GM12878 (cell line): Measurements from ENCODE around the gene OTULIN. TPM values are rescaled to one million over a fixed set of nuclear protein-coding genes. Genes with fewer than 3 reads are reported as not detected.
A peak's percentile ranks its signal among the peaks of the same experiment; 100 is the strongest.

ENCODE experiments used
- ATAC-seq: fragments of 200-7000 bp; cut with Tn5 transposase; 3 replicates; pipeline ENCODE4 v1.9.1; 2020; ENCODE audit warnings: mild to moderate bottlenecking, moderate library complexity
- BruUV-seq: library from RNA; stranded (reverse); fragments of 400-500 nt; replicated peaks from 2 replicates; lab custom pipeline; 2021; lab: Mats Ljungman, UMichigan
- CTCF ChIA-PET: fragments of 300-600 bp; sonication (Branson Sonifier 250); formaldehyde crosslinking; extraction: SDS; loops from one replicate; lab custom pipeline; 2021; ENCODE audit warnings: inconsistent platforms; lab: Yijun Ruan, JAX
- POLR2A ChIA-PET: fragments of 350-600 bp; formaldehyde crosslinking; extraction: SDS; loops from one replicate; lab custom pipeline; 2021; ENCODE audit warnings: inconsistent platforms; lab: Charles Lee
- RAD21 ChIA-PET: fragments of 300-600 bp; sonication (Branson Sonifier 250); formaldehyde crosslinking; loops from one replicate; lab custom pipeline; 2023; ENCODE audit warnings: antibody characterized with exemption; ENCODE audit not compliant: unreplicated experiment; lab: Charles Lee
- SMC1A ChIA-PET: fragments of 300-600 bp; sonication (Branson Sonifier 250); formaldehyde crosslinking; loops from one replicate; lab custom pipeline; 2023; ENCODE audit not compliant: unreplicated experiment, uncharacterized antibody; lab: Charles Lee
- DNase-seq: peaks from one replicate; pipeline ENCODE4 v3.0.0-alpha.2; 2011; ENCODE audit warnings: low read depth, low spot score
- FAIRE-seq: peaks from 3 replicates; lab custom pipeline; 2011; peaks lifted over from hg19 to GRCh38; lab: Jason Lieb, UNC
- H2AFZ ChIP-seq: 2 replicates; pipeline ENCODE4 v1.6.0; 2011; ENCODE audit warnings: low read depth, low read length, control low read depth; ENCODE audit not compliant: control insufficient read depth
- H3K27ac ChIP-seq: 2 replicates; pipeline ENCODE4 v1.5.1; 2011; ENCODE audit warnings: control low read depth; ENCODE audit not compliant: control insufficient read depth, insufficient read depth
- H3K27me3 ChIP-seq, 2 experiments: replicated peaks in 1 of 2; 2 replicates each; pipeline versions ENCODE4 v1.6.0 to v1.6.1; 2011; ENCODE audit warnings: low read length in 1 of 2; ENCODE audit not compliant: control insufficient read depth in 2 of 2, insufficient read depth in 2 of 2
- H3K36me3 ChIP-seq, 2 experiments: 2 replicates each; pipeline ENCODE4 v1.5.1; 2011; ENCODE audit warnings: low read length in 1 of 2; ENCODE audit not compliant: control insufficient read depth in 2 of 2, insufficient read depth in 2 of 2
- H3K4me1 ChIP-seq: 2 replicates; pipeline ENCODE4 v1.6.1; 2011; ENCODE audit warnings: mild to moderate bottlenecking, low read length, moderate library complexity, mixed read lengths; ENCODE audit not compliant: control insufficient read depth, insufficient read depth
- H3K4me2 ChIP-seq: 2 replicates; pipeline ENCODE4 v1.6.0; 2011; ENCODE audit warnings: control low read depth; ENCODE audit not compliant: control insufficient read depth, insufficient read depth
- H3K4me3 ChIP-seq: fragments of 200-600 bp; sonication (generic); 2 replicates; pipeline ENCODE4 v1.5.1; 2016
- H3K79me2 ChIP-seq: 2 replicates; pipeline ENCODE4 v1.6.0; 2011; ENCODE audit warnings: low read length; ENCODE audit not compliant: control insufficient read depth, insufficient read depth
- H3K9ac ChIP-seq: 2 replicates; pipeline ENCODE4 v1.8.0; 2011; ENCODE audit warnings: low read length, control low read depth, mixed read lengths; ENCODE audit not compliant: control insufficient read depth, insufficient read depth
- H3K9me3 ChIP-seq: replicated peaks from 3 replicates; pipeline ENCODE4 v1.5.1; 2011; ENCODE audit warnings: mild to moderate bottlenecking, low read length; ENCODE audit not compliant: control insufficient read depth, insufficient read depth
- H4K20me1 ChIP-seq: 2 replicates; pipeline ENCODE4 v1.6.0; 2011; ENCODE audit not compliant: control insufficient read depth, insufficient read depth
- BACH1 ChIP-seq: fragments of 450-650 bp; IDR thresholded peaks from 2 replicates; pipeline ENCODE4 v1.6.1; 2017; ENCODE audit warnings: mild to moderate bottlenecking, borderline replicate concordance
- BCL11A ChIP-seq: IDR thresholded peaks from 2 replicates; pipeline ENCODE4 v1.6.1; 2011; ENCODE audit warnings: low read depth, low read length
- CHD2 ChIP-seq: IDR thresholded peaks from 2 replicates; pipeline ENCODE4 v1.6.1; 2011; ENCODE audit warnings: low read depth, low read length, improper control_type of control experiment, borderline replicate concordance
- CREB1 ChIP-seq: IDR thresholded peaks from 2 replicates; pipeline ENCODE4 v1.6.1; 2012; ENCODE audit warnings: low read depth, mild to moderate bottlenecking, inconsistent platforms
- DPF2 ChIP-seq: fragments of 450-650 bp; IDR thresholded peaks from 2 replicates; pipeline ENCODE4 v1.6.1; 2017; ENCODE audit warnings: mild to moderate bottlenecking
- IRF4 ChIP-seq: IDR thresholded peaks from 2 replicates; pipeline ENCODE4 v1.6.1; 2011; ENCODE audit warnings: low read depth, low read length
- RUNX3 ChIP-seq: IDR thresholded peaks from 2 replicates; pipeline ENCODE4 v1.6.1; 2012; ENCODE audit warnings: low read length, inconsistent platforms
- SREBF2 ChIP-seq: IDR thresholded peaks from 2 replicates; pipeline ENCODE4 v1.6.1; 2012; ENCODE audit warnings: mild to moderate bottlenecking, low read length
- TBL1XR1 ChIP-seq: IDR thresholded peaks from 2 replicates; pipeline ENCODE4 v1.6.1; 2012; ENCODE audit warnings: low read depth, low read length, improper control_type of control experiment
- YY1 ChIP-seq: IDR thresholded peaks from 2 replicates; pipeline ENCODE4 v1.6.1; 2011; ENCODE audit warnings: low read depth, mild to moderate bottlenecking, low read length
- WGBS: methylation state at CpG from one replicate; pipeline ENCODE4 v1.1.6; 2016; ENCODE audit warnings: low lambda C conversion rate; ENCODE audit not compliant: insufficient replicate concordance, insufficient coverage; ENCODE audit errors: missing lambda C conversion rate; 5-methylcytosine and 5-hydroxymethylcytosine counted together
- in situ Hi-C: fragments of 300-500 bp; cut with MboI; formaldehyde crosslinking; loops from 9 replicates; pipeline ENCODE4 v1.14.3; 2018; ENCODE audit warnings: mixed read lengths
- intact Hi-C: fragments of 100-400 bp; cut with micrococcal nuclease; formaldehyde crosslinking; loops from one replicate; pipeline ENCODE4 v1.14.2; 2022; ENCODE audit not compliant: unreplicated experiment
- polyA plus RNA-seq, 11 experiments: library from polyadenylated mRNA; depleted of rRNA in 4 of 11; unstranded in 6 of 11; stranded (reverse) in 5 of 11; fragments of >200 nt; fragmentation: Nextera tagmentation in 4 of 11; fragmentation: Illumina TruSeq in 1 of 11; extraction: Ambion mirVana in 4 of 11; extraction: Trizol in 1 of 11; gene quantifications; 1 replicate in 1 of 11; 2 replicates in 10 of 11; pipeline versions ENCODE4 v1.2.1 to v1.2.3, GENCODE V29; 2011 to 2016; ENCODE audit warnings: inconsistent platforms in 2 of 11, missing spikeins in 2 of 11, low read depth in 1 of 11
- total RNA-seq, 4 experiments: library from RNA; depleted of rRNA in 3 of 4; stranded (reverse); fragments of >200 nt in 3 of 4; fragmentation: Illumina TruSeq in 1 of 4; extraction: Trizol in 1 of 4; gene quantifications; 2 replicates each; pipeline versions ENCODE4 v1.2.1 to v1.2.3, GENCODE V29; 2013 to 2021
- TF ChIP-seq, protein P1 (sequence below): IDR thresholded peaks from 2 replicates; pipeline ENCODE4 v1.6.1; 2012; ENCODE audit warnings: low read length, inconsistent platforms
- TF ChIP-seq, protein P2 (sequence below): IDR thresholded peaks from 2 replicates; pipeline ENCODE4 v1.6.1; 2011; ENCODE audit warnings: borderline replicate concordance, low read depth, mild to moderate bottlenecking, moderate library complexity, mixed read lengths, low read length; ENCODE audit not compliant: insufficient read depth; ENCODE audit errors: extremely low read length
- TF ChIP-seq, protein P3 (sequence below): IDR thresholded peaks from 2 replicates; pipeline ENCODE4 v1.6.1; 2012; ENCODE audit warnings: low read depth, low read length, improper control_type of control experiment

Gene OTULIN
- total and polyA plus RNA-seq, 10 of the 15 experiments (the other 5 are each of a cell fraction or from before 2014, with no cell fraction given): 6.6 to 70.5 (median 28.7) TPM

DNA sequence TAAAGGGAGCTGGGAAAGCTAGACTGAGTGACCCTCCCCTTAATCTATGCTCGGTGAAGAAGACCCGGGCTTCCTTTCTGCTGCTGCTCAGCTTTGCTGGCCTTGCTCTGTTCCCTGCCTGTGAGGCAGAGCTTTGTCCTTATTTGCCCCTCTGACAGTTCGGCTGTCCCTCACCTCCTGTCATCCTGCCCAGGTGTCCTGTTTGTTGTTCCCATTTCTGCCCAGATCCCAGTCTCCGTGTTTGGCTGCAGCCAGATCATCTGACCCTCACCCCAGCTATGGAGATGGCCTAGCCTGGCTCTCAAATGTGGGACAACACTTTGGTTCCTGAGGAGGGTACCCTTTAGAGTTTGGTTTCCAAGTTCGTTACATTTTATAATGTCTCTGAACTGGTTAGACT lies 20.2 kb downstream of the OTULIN start:
- peaks cover 11% of the 10 kb centered on the region for H3K79me2 ChIP-seq
- no TSS peak for BruUV-seq
- intact Hi-C loops: loop anchor here (2.0 kb wide), 1 partner anchor 318 kb away; no protein-coding TSS in a partner anchor

DNA sequence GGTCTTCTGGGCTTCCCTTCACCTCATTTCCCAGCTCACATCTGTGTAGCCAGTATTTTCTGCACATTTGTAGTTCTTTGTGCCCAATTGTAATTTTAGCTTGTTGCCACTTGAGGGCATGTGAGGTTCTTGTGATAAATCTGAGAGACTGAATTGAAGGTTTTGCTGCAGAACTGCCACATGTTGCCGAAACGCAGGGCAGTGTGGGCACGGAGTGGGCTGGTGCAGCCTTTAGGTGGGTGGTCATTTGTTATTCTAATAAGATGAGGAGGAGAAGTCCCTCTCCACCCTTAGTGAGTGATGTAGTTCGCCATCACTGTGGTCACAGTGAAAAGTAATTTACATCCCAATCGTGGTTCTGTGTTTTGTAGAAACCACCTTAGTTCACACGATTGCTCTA lies 21.2 kb downstream of the OTULIN start:
- ChIA-PET SMC1A (interaction anchor here (0.7 to 4.4 kb wide), 12 partner anchors 9 to 324 kb away, joined by 3 to 27 read pairs (median 7); no protein-coding TSS in a partner anchor), POLR2A (interaction anchor here (0.6 to 1.0 kb wide), 2 partner anchors 14 to 15 kb away, joined by 3 to 5 read pairs; no protein-coding TSS in a partner anchor)
- intact Hi-C loops: loop anchor here (2.0 kb wide), 1 partner anchor 317 kb away; no protein-coding TSS in a partner anchor
- TF ChIP-seq, protein P1, sequence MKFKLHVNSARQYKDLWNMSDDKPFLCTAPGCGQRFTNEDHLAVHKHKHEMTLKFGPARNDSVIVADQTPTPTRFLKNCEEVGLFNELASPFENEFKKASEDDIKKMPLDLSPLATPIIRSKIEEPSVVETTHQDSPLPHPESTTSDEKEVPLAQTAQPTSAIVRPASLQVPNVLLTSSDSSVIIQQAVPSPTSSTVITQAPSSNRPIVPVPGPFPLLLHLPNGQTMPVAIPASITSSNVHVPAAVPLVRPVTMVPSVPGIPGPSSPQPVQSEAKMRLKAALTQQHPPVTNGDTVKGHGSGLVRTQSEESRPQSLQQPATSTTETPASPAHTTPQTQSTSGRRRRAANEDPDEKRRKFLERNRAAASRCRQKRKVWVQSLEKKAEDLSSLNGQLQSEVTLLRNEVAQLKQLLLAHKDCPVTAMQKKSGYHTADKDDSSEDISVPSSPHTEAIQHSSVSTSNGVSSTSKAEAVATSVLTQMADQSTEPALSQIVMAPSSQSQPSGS: peak; percentile 58; the same call in 1 of the 2 replicates
- TF ChIP-seq CREB1: 0 out of 2 replicates have a peak, but pooled peaks have one; percentile 35
- TF ChIP-seq DPF2: 0 out of 2 replicates have a peak, but pooled peaks have one; percentile 22
- TF ChIP-seq, protein P2, sequence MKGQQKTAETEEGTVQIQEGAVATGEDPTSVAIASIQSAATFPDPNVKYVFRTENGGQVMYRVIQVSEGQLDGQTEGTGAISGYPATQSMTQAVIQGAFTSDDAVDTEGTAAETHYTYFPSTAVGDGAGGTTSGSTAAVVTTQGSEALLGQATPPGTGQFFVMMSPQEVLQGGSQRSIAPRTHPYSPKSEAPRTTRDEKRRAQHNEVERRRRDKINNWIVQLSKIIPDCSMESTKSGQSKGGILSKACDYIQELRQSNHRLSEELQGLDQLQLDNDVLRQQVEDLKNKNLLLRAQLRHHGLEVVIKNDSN: no peak
- TF ChIP-seq, protein P3, sequence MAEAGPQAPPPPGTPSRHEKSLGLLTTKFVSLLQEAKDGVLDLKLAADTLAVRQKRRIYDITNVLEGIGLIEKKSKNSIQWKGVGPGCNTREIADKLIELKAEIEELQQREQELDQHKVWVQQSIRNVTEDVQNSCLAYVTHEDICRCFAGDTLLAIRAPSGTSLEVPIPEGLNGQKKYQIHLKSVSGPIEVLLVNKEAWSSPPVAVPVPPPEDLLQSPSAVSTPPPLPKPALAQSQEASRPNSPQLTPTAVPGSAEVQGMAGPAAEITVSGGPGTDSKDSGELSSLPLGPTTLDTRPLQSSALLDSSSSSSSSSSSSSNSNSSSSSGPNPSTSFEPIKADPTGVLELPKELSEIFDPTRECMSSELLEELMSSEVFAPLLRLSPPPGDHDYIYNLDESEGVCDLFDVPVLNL: no peak
- TF ChIP-seq YY1: 0 out of 2 replicates have a peak, but pooled peaks have one; percentile 26
- TF ChIP-seq CHD2: no peak
- no peak for TF ChIP-seq BCL11A
- TF ChIP-seq RUNX3: peak; percentile 80
- no peak for TF ChIP-seq SREBF2
- TF ChIP-seq TBL1XR1: peak; percentile 36
- 0 out of 2 replicates have a peak, but pooled peaks have one; percentile 22 for TF ChIP-seq IRF4

More for the DNA sequence above, 20.2 kb downstream of the OTULIN start:
- H3K4me2 ChIP-seq: no peak overlapping the region
- no peak for FAIRE-seq
- TF ChIP-seq BACH1: no peak
- DNase-seq: no peak
- WGBS: 90% methylated on average over 5 of the region's 5 CpGs
- no peaks in the 10 kb centered on the region; the same call in 1 of the 2 replicates for H4K20me1 ChIP-seq
- H3K4me1 ChIP-seq: peaks cover 9% of the 10 kb centered on the region
- no peak overlapping the region for H2AFZ ChIP-seq
- in situ Hi-C loops: no loop called here
- no peak overlapping the region for H3K27ac ChIP-seq
- ChIA-PET SMC1A (interaction anchor here (0.7 to 4.4 kb wide), 15 partner anchors 8 to 476 kb away, joined by 3 to 27 read pairs (median 6); no protein-coding TSS in a partner anchor), CTCF (interaction anchor here (1.0 to 4.1 kb wide), 13 partner anchors 11 to 329 kb away, joined by 3 to 28 read pairs (median 7); no protein-coding TSS in a partner anchor), POLR2A (interaction anchor here (0.9 to 2.3 kb wide), 3 partner anchors 9 to 18 kb away, joined by 3 to 7 read pairs (median 3); no protein-coding TSS in a partner anchor), RAD21 (interaction anchor here (1.3 to 4.5 kb wide), 3 partner anchors 17 to 328 kb away, joined by 3 to 33 read pairs (median 6); no protein-coding TSS in a partner anchor)
- H3K9ac ChIP-seq: no peak overlapping the region
- peaks cover 3% of the 10 kb centered on the region; the same call in 2 of the 3 replicates for H3K9me3 ChIP-seq
- H3K4me3 ChIP-seq: no peak overlapping the region
- no peaks in the 10 kb centered on the region for H3K27me3 ChIP-seq
- H3K36me3 ChIP-seq: peaks cover 22 to 59% of the 10 kb centered on the region in 2 experiments
- ATAC-seq: no peak

More for the DNA sequence above, 21.2 kb downstream of the OTULIN start:
- H3K27me3 ChIP-seq: no peaks in the 10 kb centered on the region
- FAIRE-seq (peak; percentile 93), ATAC-seq (peak; percentile 96), DNase-seq (peak; percentile 68)
- H3K36me3 ChIP-seq: peaks cover 28 to 57% of the 10 kb centered on the region in 2 experiments
- no peak overlapping the region for H3K27ac ChIP-seq
- peak overlapping the region; percentile 12; the same call in 1 of the 2 replicates for H3K4me2 ChIP-seq
- peaks cover 8% of the 10 kb centered on the region; the same call in 2 of the 3 replicates for H3K9me3 ChIP-seq
- H3K79me2 ChIP-seq: peaks cover 4% of the 10 kb centered on the region
- RAD21 ChIA-PET: interaction anchor here (0.7 to 4.5 kb wide), 9 partner anchors 11 to 327 kb away, joined by 3 to 33 read pairs (median 5); no protein-coding TSS in a partner anchor
- CTCF ChIA-PET: interaction anchor here (0.6 to 4.1 kb wide), 23 partner anchors 10 to 688 kb away, joined by 3 to 28 read pairs (median 4); no protein-coding TSS in a partner anchor
- no peak overlapping the region for H3K9ac ChIP-seq
- H2AFZ ChIP-seq: no peak overlapping the region
- BruUV-seq: no TSS peak
- in situ Hi-C loops: no loop called here
- WGBS: 0% methylated on average over 6 of the region's 6 CpGs
- no peaks in the 10 kb centered on the region; the same call in 1 of the 2 replicates for H4K20me1 ChIP-seq
- H3K4me1 ChIP-seq: no peaks in the 10 kb centered on the region
- H3K4me3 ChIP-seq: no peak overlapping the region
